ENCODE measurements around the gene SLC9A1.
"Not testable (repeated sequence)": the region's sequence is repeated elsewhere in the genome, so short reads cannot be mapped to it uniquely, and the experiment has no call there.

- not testable (repeated sequence) for TF ChIP-seq CTCF, POLR2A, POLR2AphosphoS5 (IDR thresholded peaks at IDR 0.05)
Observed at GRCh38 chr1:27184665-27185064, 29.7 kb upstream of the SLC9A1 start.
